Measurements from ENCODE around the gene CUX1.
"Not testable (repeated sequence)": the region's sequence is repeated elsewhere in the genome, so short reads cannot be mapped to it uniquely, and the experiment has no call there.

Gene CUX1

GRCh38 chr7:102103027-102103372, 285.6 kb downstream of the CUX1 start:
- no peak for DNase-seq (ENCODE audit: low read depth)

DNA sequence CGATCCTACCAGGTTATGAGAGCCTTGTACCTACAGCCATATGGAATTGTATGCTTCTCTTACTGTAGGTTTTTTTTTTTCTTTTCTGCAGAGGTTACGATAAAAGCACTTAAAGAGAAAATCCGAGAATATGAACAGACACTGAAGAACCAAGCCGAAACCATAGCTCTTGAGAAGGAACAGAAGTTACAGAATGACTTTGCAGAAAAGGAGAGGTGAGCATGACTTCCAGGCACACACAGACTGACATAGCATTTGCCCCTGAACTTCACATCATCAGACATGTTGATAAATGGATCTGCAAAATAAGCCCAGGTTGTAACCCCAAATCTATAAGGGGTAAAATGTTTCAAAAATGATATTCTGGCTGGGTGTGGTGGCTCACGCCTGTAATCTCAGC, 286.8 kb downstream of the CUX1 start:
- DNase-seq (ENCODE audit: low read depth): no peak

GRCh38 chr7:102106625-102107024, 289.2 kb downstream of the CUX1 start:
- DNase-seq (ENCODE audit: low read depth): no peak

GRCh38 chr7:102107474-102108104, 290.2 kb downstream of the CUX1 start:
- DNase-seq (ENCODE audit: low read depth): no peak

DNA sequence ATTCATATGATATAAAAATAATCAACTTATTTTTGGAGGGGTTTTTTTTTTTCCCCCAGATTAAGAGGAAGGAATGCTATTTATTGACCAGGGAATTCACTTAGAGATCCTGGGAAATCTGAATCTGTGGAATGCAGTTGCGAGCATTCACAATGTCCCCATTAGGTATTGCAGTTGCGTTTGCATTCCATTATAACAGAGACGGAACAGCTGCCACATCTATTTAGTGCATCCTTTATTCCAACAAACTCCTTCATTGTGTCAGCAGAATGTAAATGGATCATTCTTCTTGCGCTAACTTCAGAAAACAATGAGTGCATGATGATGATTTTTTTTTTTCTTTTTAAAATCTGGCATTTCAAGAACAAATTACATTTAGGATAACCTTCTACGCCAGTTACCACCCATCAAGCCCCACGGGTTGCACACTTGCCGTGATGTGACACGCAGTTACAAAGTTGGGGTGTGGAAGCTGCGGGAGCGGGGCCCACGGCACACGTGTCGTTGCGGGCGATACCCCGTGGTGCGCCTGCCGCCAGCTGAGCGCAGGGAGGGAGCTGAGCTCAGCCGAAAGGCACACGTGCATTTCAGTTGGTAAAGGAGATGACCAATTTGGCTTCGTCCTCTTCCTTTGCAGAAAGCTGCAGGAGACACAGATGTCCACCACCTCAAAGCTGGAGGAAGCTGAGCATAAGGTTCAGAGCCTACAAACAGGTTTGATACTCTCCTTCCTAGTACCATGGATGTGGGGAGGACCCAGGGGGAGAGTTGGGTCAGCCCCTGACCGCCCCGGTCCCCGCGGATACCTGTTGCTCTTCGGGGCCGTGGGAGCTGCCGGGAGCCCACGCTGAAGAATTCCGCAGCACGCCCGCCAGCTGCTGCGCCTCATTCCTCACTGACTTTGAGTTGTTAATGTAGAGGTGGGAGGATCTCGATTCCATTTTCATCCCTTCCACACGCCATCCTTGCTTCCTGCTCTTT, 293.9 kb downstream of the CUX1 start:
- DNase-seq (ENCODE audit: low read depth): no peak

- no peak for DNase-seq (ENCODE audit: low read depth)
Observed at GRCh38 chr7:102115181-102115580, 297.8 kb downstream of the CUX1 start.

- DNase-seq (ENCODE audit: low read depth): no peak
Observed at GRCh38 chr7:102115931-102116330, 298.5 kb downstream of the CUX1 start.

DNA sequence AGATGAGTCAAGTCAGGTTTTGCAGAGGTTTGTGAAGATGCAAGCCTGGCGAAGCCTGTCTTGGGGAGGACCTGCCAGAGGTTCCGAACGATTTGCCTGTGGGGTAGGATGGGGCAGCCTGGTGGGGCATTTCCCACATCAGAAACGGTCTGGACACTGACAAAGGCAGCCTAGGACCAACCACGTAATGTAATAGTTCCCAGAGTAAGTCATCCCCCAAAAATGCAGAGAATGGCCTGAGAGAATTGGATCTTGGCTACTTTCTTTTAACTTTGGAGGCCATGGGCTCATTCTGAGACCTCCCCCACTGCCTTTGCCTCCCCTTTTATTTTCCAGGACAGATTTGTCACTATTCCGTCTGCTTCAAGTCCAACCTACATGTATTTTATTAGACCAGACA, 300.3 kb downstream of the CUX1 start:
- DNase-seq (ENCODE audit: low read depth): no peak

GRCh38 chr7:102119213-102119651, 301.8 kb downstream of the CUX1 start:
- DNase-seq (ENCODE audit: low read depth): no peak

DNA sequence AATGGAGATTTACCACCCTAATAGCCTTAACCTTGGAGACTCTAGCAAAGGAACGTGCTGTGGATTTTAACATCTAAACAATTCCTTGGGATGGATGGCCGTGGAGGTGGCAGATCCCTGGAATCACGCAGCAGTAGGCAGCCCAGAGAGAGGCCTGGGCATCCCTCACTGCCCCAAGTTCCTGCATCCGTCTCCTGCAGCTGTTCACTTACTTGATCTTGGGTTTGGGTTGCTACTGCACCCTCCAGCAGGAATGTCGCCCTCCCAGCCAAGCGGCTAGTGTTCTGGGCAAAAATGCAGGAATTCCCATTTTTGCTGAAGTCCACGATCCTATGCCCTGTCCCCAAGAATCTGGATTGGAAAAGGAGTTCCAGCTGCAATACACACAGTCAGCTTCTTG, 302.5 kb downstream of the CUX1 start:
- DNase-seq (ENCODE audit: low read depth): no peak

DNA sequence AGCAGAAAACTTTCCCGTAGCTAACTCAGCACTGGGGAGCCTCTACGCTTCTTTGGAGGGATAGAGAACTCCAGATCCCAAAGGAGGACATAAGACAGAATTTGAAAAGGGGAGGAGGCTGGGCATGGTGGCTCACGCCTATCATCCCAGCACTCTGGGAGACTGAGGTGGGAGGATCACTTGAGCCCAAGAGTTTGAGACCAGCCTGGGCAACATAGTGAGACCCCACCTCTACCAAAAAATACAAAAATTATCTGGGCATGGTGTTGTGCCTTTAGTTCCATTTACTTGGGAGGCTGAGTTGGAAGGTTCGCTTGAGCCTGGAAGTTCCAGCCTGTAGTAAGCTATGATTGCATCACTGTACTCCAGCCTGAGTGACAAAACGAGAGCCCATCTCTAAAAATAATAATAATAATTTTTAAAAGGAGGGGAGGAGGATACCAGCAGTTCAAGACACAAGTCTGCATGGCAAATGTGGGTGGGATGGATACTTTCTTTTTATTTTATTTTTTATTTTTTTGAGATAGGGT, 303.3 kb downstream of the CUX1 start:
- no peak for DNase-seq (ENCODE audit: low read depth)

- DNase-seq (ENCODE audit: low read depth): no peak
Observed at GRCh38 chr7:102122026-102122425, 304.6 kb downstream of the CUX1 start.

DNA sequence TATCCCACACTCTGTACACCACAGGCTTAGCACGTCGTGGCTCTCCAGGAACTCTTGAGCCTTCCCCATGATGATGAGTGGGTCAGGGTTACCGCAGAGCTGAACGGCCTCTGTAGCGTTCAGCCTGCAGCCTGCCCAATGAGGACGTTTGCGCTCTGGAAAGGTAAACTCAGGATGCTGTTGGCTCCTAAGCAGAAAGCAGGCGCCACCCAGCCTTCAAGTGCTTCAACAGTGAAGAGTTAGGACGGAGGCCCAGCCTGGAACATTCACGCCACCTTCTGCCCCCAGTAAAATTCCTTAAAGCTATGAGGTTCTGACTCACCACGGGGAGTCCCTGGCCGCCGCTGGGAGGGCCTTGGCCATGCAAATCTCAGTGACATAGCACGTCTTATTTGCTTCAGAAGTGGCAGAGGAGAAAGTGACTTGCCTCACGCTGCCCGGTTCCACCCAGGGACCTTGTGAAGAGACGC, 307.7 kb downstream of the CUX1 start:
- no peak for DNase-seq (ENCODE audit: low read depth)

- no peak for DNase-seq (ENCODE audit: low read depth)
Observed at GRCh38 chr7:102128303-102128702, 310.9 kb downstream of the CUX1 start.

- DNase-seq (ENCODE audit: low read depth): no peak
Observed at GRCh38 chr7:102129636-102130370, 312.4 kb downstream of the CUX1 start.

DNA sequence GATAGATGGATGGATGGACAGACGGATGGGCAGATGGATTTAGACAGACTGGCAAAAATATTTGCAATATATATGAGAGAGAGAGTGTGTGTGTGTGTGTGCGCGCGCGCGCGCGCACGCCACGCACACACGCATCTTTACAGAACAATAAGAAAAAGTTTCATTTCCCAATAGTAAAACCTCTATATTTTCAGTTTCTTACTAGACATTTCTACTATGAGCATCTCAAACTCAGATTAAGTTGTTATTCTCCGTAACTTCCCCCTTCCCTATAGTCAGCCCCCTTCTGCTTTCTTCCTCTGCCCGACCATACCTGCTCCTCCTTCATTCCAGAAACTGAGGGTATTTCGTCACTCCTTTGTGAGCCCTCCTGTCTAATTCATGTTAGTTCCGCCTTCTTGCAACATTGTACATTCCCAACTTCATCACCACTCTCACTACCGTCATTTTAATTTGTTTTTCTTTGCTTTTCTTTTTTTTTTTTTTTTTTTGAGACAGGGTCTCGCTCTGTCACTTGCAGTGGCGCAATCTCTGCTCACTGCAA, 314.9 kb downstream of the CUX1 start:
- no peak for DNase-seq (ENCODE audit: low read depth)

- DNase-seq (ENCODE audit: low read depth): no peak
Observed at GRCh38 chr7:102138676-102139075, 321.2 kb downstream of the CUX1 start.

DNA sequence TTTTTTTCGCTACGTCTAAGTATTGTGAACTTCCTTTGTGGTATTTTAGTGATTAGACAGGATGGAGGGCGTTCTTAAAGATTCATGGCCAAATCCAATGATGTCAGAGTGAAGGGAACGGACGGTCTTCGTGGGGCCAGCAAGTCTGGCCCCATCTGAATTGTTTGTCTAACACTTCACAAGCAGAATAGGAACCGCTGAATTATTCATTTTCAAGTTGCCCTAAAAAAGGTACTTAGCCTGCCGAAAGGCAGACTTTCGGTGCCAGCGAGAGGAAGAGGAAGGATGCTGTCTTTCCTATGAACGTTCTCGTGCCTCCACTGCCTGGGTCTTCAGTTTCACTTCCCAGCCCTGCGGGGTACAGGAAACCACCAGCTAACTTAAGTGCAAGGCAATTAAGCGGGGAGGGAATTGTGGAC, 323.5 kb downstream of the CUX1 start:
- DNase-seq (ENCODE audit: low read depth): no peak

DNA sequence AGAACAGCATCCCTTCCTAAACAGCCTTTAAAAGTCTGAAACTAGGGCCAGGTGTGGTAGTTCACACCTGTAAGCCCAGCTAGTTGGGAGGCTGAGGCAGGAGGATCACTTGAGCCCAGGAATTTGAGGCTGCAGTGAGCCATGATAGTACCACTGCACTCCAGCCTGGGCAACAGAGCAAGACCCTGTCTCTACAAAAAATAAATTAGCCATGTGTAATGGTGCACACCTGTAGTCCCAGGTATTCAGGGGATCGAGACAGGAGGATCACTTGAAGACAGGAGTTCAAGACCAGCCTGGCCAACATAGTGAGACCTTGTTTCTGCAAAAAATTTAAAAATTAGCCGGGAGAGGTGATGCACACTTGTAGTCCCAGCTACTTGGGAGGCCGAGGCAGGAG, 325.0 kb downstream of the CUX1 start:
- DNase-seq (ENCODE audit: low read depth): not testable (repeated sequence)

GRCh38 chr7:102146122-102146521, 328.7 kb downstream of the CUX1 start:
- DNase-seq (ENCODE audit: low read depth): no peak

GRCh38 chr7:102147008-102147407, 329.6 kb downstream of the CUX1 start:
- no peak for DNase-seq (ENCODE audit: low read depth)

GRCh38 chr7:102148799-102149198, 331.4 kb downstream of the CUX1 start:
- DNase-seq (ENCODE audit: low read depth): no peak

Data from stimulated activated CD8-positive, alpha-beta memory T cell treated with anti-CD3 and anti-CD28 coated beads, Interleukin-12 subunit alpha, Interleukin-12 subunit beta, amount 100 ng/mL, for 1 hour (primary cell).